H9 (cell line): Measurements from ENCODE around the gene SPRR3. TPM values are rescaled to one million over a fixed set of nuclear protein-coding genes. Genes with fewer than 3 reads are reported as not detected.
A peak's percentile ranks its signal among the peaks of the same experiment; 100 is the strongest.

Experiments used
- DNase-seq: peaks from one replicate; pipeline ENCODE4 v3.0.0-alpha.2; 2017
- H2AFZ ChIP-seq: one replicate; pipeline ENCODE4 v1.6.1; 2013; ENCODE audit warnings: mild to moderate bottlenecking, low read length, control low read depth, moderate library complexity
- H2AK5ac ChIP-seq: 2 replicates; pipeline ENCODE4 v1.6.1; 2013; ENCODE audit warnings: low read length, control low read depth, mixed read lengths; ENCODE audit not compliant: insufficient read length
- H2BK120ac ChIP-seq: one replicate; pipeline ENCODE4 v1.6.1; 2013; ENCODE audit warnings: low read depth, mild to moderate bottlenecking, low read length, control low read depth, inconsistent platforms; ENCODE audit not compliant: poor library complexity, severe bottlenecking
- H2BK12ac ChIP-seq: 2 replicates; pipeline ENCODE4 v1.6.1; 2013; ENCODE audit warnings: low read length, control low read depth, mixed read lengths, low read depth; ENCODE audit not compliant: insufficient read length
- H2BK15ac ChIP-seq: 2 replicates; pipeline ENCODE4 v1.6.1; 2013; ENCODE audit warnings: low read depth, low read length, control low read depth
- H2BK20ac ChIP-seq: one replicate; pipeline ENCODE4 v1.6.1; 2013; ENCODE audit warnings: low read depth, mild to moderate bottlenecking, low read length, control low read depth, inconsistent platforms; ENCODE audit not compliant: poor library complexity, severe bottlenecking
- H2BK5ac ChIP-seq: 2 replicates; pipeline ENCODE4 v1.6.1; 2013; ENCODE audit warnings: low read length, control low read depth, mixed read lengths; ENCODE audit not compliant: insufficient read length
- H3K14ac ChIP-seq: 2 replicates; pipeline ENCODE4 v1.6.1; 2013; ENCODE audit warnings: low read length, control low read depth; ENCODE audit not compliant: insufficient read depth
- H3K18ac ChIP-seq: 2 replicates; pipeline ENCODE4 v1.6.1; 2013; ENCODE audit warnings: low read depth, mild to moderate bottlenecking, mixed read lengths, low read length, control low read depth; ENCODE audit not compliant: insufficient read length
- H3K23ac ChIP-seq: 2 replicates; pipeline ENCODE4 v1.6.1; 2013; ENCODE audit warnings: low read length, control low read depth, mixed read lengths, low read depth; ENCODE audit not compliant: insufficient read length
- H3K23me2 ChIP-seq: 2 replicates; pipeline ENCODE4 v1.6.1; 2013; ENCODE audit warnings: low read depth, mild to moderate bottlenecking, mixed read lengths, low read length, control low read depth; ENCODE audit not compliant: insufficient read length, poor library complexity, severe bottlenecking
- H3K27ac ChIP-seq: 2 replicates; pipeline ENCODE4 v1.5.1; 2013; ENCODE audit warnings: low read length, control low read depth, mixed read lengths, low read depth; ENCODE audit not compliant: insufficient read length
- H3K27me3 ChIP-seq: 2 replicates; pipeline ENCODE4 v1.6.1; 2013; ENCODE audit warnings: low read length, control low read depth, inconsistent platforms; ENCODE audit not compliant: insufficient read depth
- H3K4ac ChIP-seq: 2 replicates; pipeline ENCODE4 v1.6.1; 2013; ENCODE audit warnings: low read depth, mild to moderate bottlenecking, control low read depth, inconsistent platforms, low read length, moderate library complexity
- H3K4me1 ChIP-seq: 2 replicates; pipeline ENCODE4 v1.6.1; 2013; ENCODE audit warnings: low read length, control low read depth, inconsistent platforms; ENCODE audit not compliant: insufficient read depth
- H3K4me2 ChIP-seq: 2 replicates; pipeline ENCODE4 v1.6.1; 2013; ENCODE audit warnings: low read length, control low read depth, mixed read lengths; ENCODE audit not compliant: insufficient read length, insufficient read depth
- H3K56ac ChIP-seq: 2 replicates; pipeline ENCODE4 v1.6.1; 2013; ENCODE audit warnings: low read depth, mild to moderate bottlenecking, mixed read lengths, low read length, control low read depth; ENCODE audit not compliant: insufficient read length
- H3K79me1 ChIP-seq: 2 replicates; pipeline ENCODE4 v1.6.1; 2013; ENCODE audit warnings: low read depth, mild to moderate bottlenecking, moderate library complexity, low read length, control low read depth, inconsistent platforms; ENCODE audit not compliant: insufficient read depth, poor library complexity, severe bottlenecking
- H3K79me2 ChIP-seq: 2 replicates; pipeline ENCODE4 v1.6.1; 2013; ENCODE audit warnings: low read length, control low read depth, inconsistent platforms; ENCODE audit not compliant: insufficient read depth
- H3K9ac ChIP-seq: 2 replicates; pipeline ENCODE4 v1.6.1; 2013; ENCODE audit warnings: low read length, control low read depth, mixed read lengths; ENCODE audit not compliant: insufficient read length; ENCODE audit errors: extremely low read depth
- H3K9me3 ChIP-seq: one replicate; pipeline ENCODE4 v1.6.1; 2013; ENCODE audit warnings: low read depth, low read length, inconsistent platforms; ENCODE audit not compliant: control insufficient read depth
- H3T11ph ChIP-seq: one replicate; pipeline ENCODE4 v1.6.1; 2013; ENCODE audit warnings: mild to moderate bottlenecking, low read length, control low read depth, inconsistent platforms
- H4K20me1 ChIP-seq: one replicate; pipeline ENCODE4 v1.6.1; 2013; ENCODE audit not compliant: control insufficient read depth, insufficient read length, insufficient read depth
- H4K5ac ChIP-seq: 2 replicates; pipeline ENCODE4 v1.6.1; 2013; ENCODE audit warnings: low read depth, mild to moderate bottlenecking, mixed read lengths, low read length, control low read depth; ENCODE audit not compliant: insufficient read length
- H4K8ac ChIP-seq: replicated peaks from 2 replicates; pipeline ENCODE4 v1.6.1; 2013; ENCODE audit warnings: low read length, control low read depth, mixed read lengths, low read depth; ENCODE audit not compliant: insufficient read length
- H4K91ac ChIP-seq: 2 replicates; pipeline ENCODE4 v1.6.1; 2013; ENCODE audit warnings: low read depth, mild to moderate bottlenecking, moderate library complexity, mixed read lengths, low read length, control low read depth; ENCODE audit not compliant: insufficient read length
- H3K27ac Mint-ChIP-seq, 3 experiments: 2 replicates in 2 of 3; 3 replicates in 1 of 3; pipeline ENCODE4 v1.8.0; 2020 to 2021; ENCODE audit warnings: mixed read lengths in 3 of 3, mild to moderate bottlenecking in 1 of 3, moderate library complexity in 1 of 3
- H3K27me3 Mint-ChIP-seq: 2 replicates; pipeline ENCODE4 v1.8.0; 2021; ENCODE audit warnings: low read depth, mild to moderate bottlenecking, moderate library complexity, mixed read lengths
- H3K36me3 Mint-ChIP-seq, 3 experiments: 2 replicates in 2 of 3; 3 replicates in 1 of 3; pipeline ENCODE4 v1.8.0; 2020 to 2021; ENCODE audit warnings: low read depth in 3 of 3, mixed read lengths in 3 of 3; ENCODE audit not compliant: insufficient read depth in 1 of 3
- H3K4me1 Mint-ChIP-seq, 2 experiments: 2 replicates each; pipeline ENCODE4 v1.8.0; 2020; ENCODE audit warnings: mixed read lengths in 2 of 2
- H3K4me3 Mint-ChIP-seq, 2 experiments: 2 replicates in 1 of 2; 3 replicates in 1 of 2; pipeline ENCODE4 v1.8.0; 2020 to 2021; ENCODE audit warnings: mild to moderate bottlenecking in 2 of 2, mixed read lengths in 2 of 2, moderate library complexity in 1 of 2
- H3K9me3 Mint-ChIP-seq, 2 experiments: 2 replicates in 1 of 2; 3 replicates in 1 of 2; pipeline ENCODE4 v1.8.0; 2020; ENCODE audit warnings: mild to moderate bottlenecking in 2 of 2, mixed read lengths in 2 of 2, moderate library complexity in 1 of 2
- CTCF ChIP-seq: fragments of 200-600 bp; sonication (generic); conservative IDR thresholded peaks from 3 replicates; pipeline ENCODE4 v1.8.0; 2021; ENCODE audit warnings: antibody characterized with exemption, mild to moderate bottlenecking
- whole genome bisulfite sequencing: extraction: QIAGEN DNeasy Blood & Tissue Kit; methylation state at CpG from one replicate; pipeline ENCODE4 v1.1.7; 2013; ENCODE audit warnings: missing lambda C conversion rate, low lambda C conversion rate, mixed read lengths; ENCODE audit not compliant: insufficient read length; ENCODE audit errors: extremely low coverage; 5-methylcytosine and 5-hydroxymethylcytosine counted together
- total RNA-seq: library from RNA; stranded (reverse); gene quantifications from 2 replicates; pipeline ENCODE4 v1.2.1, GENCODE V29; 2021

SPRR3 gene
- total RNA-seq, 1 experiment from 2014 or later: not detected

GRCh38 chr1:152972196-152972886 is 29.2 kb upstream of the SPRR3 start:
- H3K27me3 ChIP-seq: no peaks in the 10 kb centered on the region
- Mint-ChIP-seq H3K27ac (no peak overlapping the region), H3K27me3 (peaks cover 10% of the 10 kb centered on the region), H3K4me1 (no peaks in the 10 kb centered on the region), H3K9me3 (peaks cover 7 to 21% of the 10 kb centered on the region in 2 experiments; a peak in 4 of 5 replicates), H3K36me3 (no peaks in the 10 kb centered on the region; a peak in 1 of 7 replicates), H3K4me3 (no peak overlapping the region)
- no peak overlapping the region for H2BK15ac ChIP-seq
- no peak overlapping the region for H3K14ac ChIP-seq
- no peak overlapping the region for H3K4me2 ChIP-seq
- no peak overlapping the region for H4K91ac ChIP-seq
- no peak overlapping the region for H2AFZ ChIP-seq
- H2BK5ac ChIP-seq: no peak overlapping the region
- no peak overlapping the region for H3K18ac ChIP-seq
- H3K9me3 ChIP-seq: no peaks in the 10 kb centered on the region
- H2BK20ac ChIP-seq: no peak overlapping the region
- H3K9ac ChIP-seq: no peak overlapping the region
- H2BK12ac ChIP-seq: no peak overlapping the region
- H2AK5ac ChIP-seq: no peak overlapping the region
- no peak overlapping the region for H3K27ac ChIP-seq
- H3K23ac ChIP-seq: no peak overlapping the region
- DNase-seq: no peak
- H3K79me2 ChIP-seq: no peaks in the 10 kb centered on the region
- H3K79me1 ChIP-seq: no peaks in the 10 kb centered on the region
- no peaks in the 10 kb centered on the region for H3K23me2 ChIP-seq
- H3K56ac ChIP-seq: no peak overlapping the region
- no peak overlapping the region for H2BK120ac ChIP-seq
- no peak overlapping the region for H3K4ac ChIP-seq
- H4K20me1 ChIP-seq: no peaks in the 10 kb centered on the region
- H3K4me1 ChIP-seq: no peaks in the 10 kb centered on the region
- no peak overlapping the region for H3T11ph ChIP-seq
- no CpG with 5 or more reads among the region's 4 CpGs for WGBS
- no peak overlapping the region for H4K8ac ChIP-seq
- H4K5ac ChIP-seq: peak overlapping the region; percentile 51
- TF ChIP-seq CTCF: no peak
